Suppressor macrophage (primary cell): Measurements from ENCODE around the gene FAM13B.
A peak's percentile ranks its signal among the peaks of the same experiment; 100 is the strongest.
"Not testable (repeated sequence)": the region's sequence is repeated elsewhere in the genome, so short reads cannot be mapped to it uniquely, and the experiment has no call there.

ENCODE experiments used
- DNase-seq, 4 experiments: peaks; one replicate each; pipeline ENCODE4 v3.0.0-alpha.2; 2020 to 2022
- total RNA-seq, 17 experiments: gene quantifications; one replicate each; lab custom pipeline; 2026; ENCODE audit warnings: mixed read lengths in 6 of 17, inconsistent platforms in 3 of 17; lab: John Stamatoyannopoulos, UW

The FAM13B gene
- 39.5 to 170 (median 96.7) reads per million in 17 experiments for total RNA-seq

DNA sequence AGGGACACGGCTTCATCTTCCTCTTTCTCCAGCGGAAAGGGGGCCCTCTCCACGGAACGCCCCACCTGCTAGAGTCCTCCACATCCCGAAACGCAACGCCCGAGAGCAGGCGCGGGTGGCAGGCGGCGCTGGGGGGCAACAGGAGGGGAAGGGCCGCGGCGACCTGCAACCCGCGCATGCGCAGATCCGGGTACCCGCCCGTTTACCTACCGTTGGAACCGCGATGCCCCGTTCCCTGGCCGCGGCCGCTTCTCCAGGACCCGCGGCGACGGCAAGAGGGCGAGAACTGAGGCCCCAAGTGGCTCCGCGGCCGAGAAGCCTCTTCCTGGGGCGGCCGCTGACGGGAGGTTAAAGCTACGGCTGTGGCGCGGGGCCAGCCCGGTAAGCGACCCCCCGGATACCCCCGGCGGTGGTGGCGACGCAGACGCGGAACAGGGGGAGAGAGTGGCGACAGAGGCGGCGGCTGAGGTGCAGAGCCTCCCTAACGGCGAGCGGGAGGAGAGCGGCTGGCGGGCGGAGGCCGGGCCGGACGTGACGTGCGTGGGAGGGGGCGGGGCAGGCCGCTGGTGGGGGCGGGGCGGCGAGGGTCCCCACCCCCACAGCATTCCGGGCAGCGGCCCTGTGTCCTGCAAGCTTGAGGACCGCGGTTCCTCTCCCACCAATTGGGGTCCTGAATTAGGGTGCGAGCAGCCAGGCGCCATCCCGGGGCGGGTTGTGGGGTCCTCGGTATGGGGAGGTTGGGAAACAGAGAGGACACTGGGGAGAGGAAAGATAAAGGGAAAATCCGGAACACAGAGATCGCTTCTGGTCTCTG, at the start of gene FAM13B:
Gene FAM13B (minus strand): TSS at position 508 of the 814 bp plus-strand sequence. CDS start 13,968 bp downstream, outside the sequence.
- peak; percentile 82 to 96 (median 88) for DNase-seq

- DNase-seq: no peak
These were observed 49.2 kb upstream of the FAM13B start for GRCh38 chr5:138082033-138082432.

GRCh38 chr5:138078006-138078643, 45.2 kb upstream of the FAM13B start:
- DNase-seq: no peak

- DNase-seq: peak; percentile 70 to 80 (median 78)
These were observed 44.3 kb upstream of the FAM13B start for GRCh38 chr5:138077064-138077696.

GRCh38 chr5:138070026-138070425, 37.1 kb upstream of the FAM13B start:
- DNase-seq: not testable (repeated sequence)

DNA sequence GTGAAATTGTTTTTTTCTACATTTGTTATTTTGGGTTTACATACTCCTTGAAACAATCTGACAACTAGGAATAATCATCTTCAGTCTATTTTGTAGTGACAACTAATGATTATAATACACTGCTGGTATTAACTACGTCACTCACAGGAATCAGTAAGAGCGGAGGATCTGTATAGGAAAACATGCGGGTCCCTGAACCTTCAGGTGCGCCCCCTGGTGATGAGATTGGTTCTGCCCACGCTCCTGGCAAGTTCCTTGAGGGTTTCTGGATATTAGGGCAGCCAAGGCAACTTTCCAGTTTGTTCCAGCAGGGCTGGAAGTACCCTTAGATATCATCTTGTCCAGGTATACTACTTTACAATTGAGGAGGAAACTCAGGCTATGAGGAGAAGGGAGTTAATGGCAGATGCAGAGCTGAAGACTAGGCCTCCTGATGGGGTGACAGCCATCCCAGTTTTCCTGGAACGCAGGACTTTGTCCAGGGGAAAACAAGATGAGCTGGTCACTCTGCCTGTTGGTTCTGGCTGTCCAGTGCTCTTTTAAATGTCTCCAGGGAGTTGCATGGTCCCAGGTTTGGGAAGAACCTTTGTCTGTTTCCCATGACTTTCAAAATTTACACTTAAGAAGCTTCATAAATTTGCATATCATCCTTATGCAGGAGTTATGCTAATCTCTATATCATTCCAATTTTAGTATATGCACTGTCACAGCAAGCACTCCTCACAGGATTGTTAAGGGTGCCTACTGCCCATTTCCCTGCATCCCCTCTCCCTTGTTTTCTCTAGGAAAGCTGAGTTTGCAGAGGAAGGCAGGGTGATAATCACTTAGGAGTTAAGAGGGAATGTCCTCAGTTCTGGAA, 36.1 kb upstream of the FAM13B start:
- DNase-seq: peak; percentile 80 to 91 (median 88)

- DNase-seq: no peak
These were observed 35.1 kb upstream of the FAM13B start for GRCh38 chr5:138067945-138068344.

DNA sequence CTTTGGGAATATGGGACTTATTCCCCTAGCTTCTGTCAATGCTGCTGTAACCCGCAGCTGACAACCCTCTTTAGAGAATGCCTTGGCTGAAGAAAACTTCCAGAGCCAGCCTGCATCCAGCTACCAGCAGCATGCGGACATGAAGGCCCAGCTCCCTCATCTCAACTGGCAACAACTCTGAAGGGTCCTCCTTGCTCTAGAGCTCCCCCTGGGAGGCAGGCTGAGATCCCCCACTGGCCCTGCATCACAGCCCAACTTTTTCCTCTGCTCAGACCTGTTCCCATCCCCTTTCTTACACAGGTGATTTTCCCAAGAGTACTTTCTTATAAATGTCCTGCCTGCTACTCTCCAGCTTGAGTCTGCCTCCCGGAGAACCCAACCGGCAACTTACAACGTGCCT, 32.2 kb upstream of the FAM13B start:
- peak in 1 of 4 experiments; percentile 8 for DNase-seq

GRCh38 chr5:138064526-138064925, 31.6 kb upstream of the FAM13B start:
- DNase-seq: no peak

GRCh38 chr5:138054847-138055558, 22.1 kb upstream of the FAM13B start:
- no peak for DNase-seq

- no peak for DNase-seq
These were observed 21.3 kb upstream of the FAM13B start for GRCh38 chr5:138054206-138054605.

DNA sequence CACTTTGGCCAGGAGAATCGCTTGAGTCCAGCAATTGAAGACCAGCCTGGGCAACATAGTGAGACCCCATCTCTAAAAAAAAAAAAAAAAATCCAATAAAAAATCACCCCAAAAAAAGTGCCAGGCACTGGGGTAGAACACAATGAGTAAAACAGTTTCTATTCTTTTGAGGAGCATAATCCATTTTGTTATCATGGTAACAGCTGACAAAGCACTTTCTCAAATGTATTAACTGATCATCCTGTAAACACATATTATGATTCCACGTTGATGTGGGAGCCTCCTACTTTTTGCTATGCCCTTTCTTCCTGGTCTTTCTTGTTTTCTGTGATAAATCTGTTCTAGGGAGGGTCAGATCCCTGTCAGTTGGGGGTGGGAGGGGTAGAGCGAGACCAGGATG, 20.7 kb upstream of the FAM13B start:
- no peak for DNase-seq

GRCh38 chr5:138052718-138053117, 19.8 kb upstream of the FAM13B start:
- DNase-seq: not testable (repeated sequence)

- no peak for DNase-seq
These were observed 18.8 kb upstream of the FAM13B start for GRCh38 chr5:138051441-138052296.

- DNase-seq: not testable (repeated sequence)
These were observed 12.4 kb upstream of the FAM13B start for GRCh38 chr5:138045283-138045682.

GRCh38 chr5:138038826-138039225, 5.9 kb upstream of the FAM13B start:
- DNase-seq: no peak

DNA sequence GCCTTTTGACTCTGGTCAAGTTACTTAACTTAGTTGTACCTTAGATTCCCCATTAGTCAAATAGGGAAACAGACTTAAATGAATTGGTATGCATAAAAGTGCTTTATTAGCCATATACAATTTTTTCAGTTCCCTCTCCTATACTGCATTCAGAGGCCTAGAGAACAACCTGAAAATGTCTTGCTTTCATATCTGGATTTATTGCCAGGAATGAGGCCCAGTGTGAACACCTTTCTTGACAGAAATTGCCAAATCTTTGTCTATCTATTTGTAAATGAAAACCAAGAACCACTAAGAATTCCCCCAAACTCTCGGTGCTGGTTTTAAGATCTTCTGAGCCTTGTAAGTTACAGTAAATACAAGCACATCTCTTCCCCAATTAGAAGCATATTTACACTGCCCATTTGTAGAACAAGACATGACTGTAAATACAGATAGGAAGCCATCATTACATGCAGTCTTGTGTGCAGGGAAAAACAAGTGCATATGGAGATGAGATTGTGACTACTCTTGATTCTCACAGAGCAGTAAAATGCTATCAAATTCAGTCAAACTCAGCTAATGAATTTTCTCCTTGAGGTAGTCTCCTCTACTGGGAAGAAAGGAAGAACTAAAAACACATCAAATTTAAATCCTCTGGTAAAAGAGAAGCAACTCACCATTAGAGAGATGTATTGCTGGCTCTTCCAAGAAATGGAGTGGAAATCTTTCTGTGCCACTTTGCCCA, 5.2 kb upstream of the FAM13B start:
- no peak for DNase-seq

- no peak for DNase-seq
These were observed 4.4 kb upstream of the FAM13B start for GRCh38 chr5:138037271-138037670.

DNA sequence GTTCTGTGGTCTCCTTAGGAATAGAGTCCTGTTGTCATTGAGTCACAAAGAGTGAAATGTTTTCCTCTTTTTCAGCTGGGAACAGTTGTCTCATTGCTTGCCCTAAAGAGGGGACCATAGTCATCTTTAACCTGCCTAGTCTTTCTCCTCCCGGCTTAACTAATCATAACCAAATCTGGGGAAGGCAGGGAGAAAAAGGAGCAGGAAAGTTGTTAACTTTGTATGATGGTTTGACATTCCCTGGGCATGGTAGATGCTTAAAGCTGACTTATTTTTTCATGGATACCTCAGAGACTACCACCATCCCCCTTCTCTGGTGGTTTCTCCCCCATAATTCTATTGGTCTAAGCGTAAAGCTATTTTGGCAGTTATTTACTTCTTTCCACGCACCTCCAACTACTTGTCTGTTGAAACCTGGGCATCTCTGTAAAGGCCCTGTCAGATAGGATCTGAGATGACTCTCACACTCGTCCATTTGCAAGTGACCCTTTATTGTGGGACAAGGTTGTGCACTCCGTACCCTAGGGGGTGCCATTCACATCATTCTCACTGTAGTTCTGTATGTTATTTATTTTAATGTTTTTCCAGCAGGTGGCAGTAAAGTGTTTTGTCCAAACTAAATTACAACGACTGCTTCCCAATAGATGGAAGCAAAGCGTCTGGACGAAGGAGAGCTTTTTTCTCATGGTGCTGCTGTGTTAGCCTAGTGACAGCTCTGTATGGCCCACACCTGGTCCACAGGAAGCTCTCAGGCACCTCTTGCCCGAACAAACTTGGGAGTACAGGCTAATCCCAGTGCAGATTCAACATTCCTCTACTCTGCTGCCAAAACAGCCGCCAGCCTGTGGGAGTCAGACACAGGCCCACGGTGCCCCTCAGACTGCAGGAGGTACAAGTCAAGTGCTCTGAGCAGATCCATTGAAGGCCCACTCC, 3.0 kb upstream of the FAM13B start:
- peak; percentile 82 to 94 (median 88) for DNase-seq
